GM12873 (cell line): Measurements from ENCODE around the gene LMX1B.

Source experiments
- TF ChIP-seq, protein P1 (sequence below): IDR thresholded peaks from 2 replicates; pipeline ENCODE4 v1.5.1; 2012; ENCODE audit warnings: low read depth, mild to moderate bottlenecking, moderate library complexity, low read length, control low read depth; ENCODE audit not compliant: insufficient read depth; ENCODE audit errors: missing control alignments

LMX1B gene

DNA sequence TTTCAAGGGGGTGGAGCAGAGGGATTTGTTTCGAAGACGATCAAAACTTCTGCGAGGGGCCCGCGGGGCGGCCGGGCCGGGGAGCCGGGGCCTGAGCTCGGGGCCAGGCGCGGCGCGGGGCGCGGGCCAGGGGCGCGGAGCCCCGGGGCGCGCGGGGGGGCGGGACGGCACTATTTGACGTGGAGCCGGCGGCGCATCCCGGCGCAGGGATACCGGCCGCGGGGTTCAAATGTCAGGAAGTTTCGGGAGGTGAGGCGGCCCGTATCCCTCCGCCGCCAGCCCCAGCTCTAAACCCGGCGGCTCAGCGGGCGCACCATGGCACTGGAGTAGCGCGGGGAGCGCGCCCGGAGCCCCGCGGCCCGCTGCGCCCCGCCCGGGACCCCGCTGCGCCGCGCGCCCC lies at the start of gene LMX1B:
Gene LMX1B, plus strand, starts transcription at position 278 of the 400 bp plus-strand sequence. CDS start 522 bp downstream, outside the sequence.
- TF ChIP-seq, protein P1, sequence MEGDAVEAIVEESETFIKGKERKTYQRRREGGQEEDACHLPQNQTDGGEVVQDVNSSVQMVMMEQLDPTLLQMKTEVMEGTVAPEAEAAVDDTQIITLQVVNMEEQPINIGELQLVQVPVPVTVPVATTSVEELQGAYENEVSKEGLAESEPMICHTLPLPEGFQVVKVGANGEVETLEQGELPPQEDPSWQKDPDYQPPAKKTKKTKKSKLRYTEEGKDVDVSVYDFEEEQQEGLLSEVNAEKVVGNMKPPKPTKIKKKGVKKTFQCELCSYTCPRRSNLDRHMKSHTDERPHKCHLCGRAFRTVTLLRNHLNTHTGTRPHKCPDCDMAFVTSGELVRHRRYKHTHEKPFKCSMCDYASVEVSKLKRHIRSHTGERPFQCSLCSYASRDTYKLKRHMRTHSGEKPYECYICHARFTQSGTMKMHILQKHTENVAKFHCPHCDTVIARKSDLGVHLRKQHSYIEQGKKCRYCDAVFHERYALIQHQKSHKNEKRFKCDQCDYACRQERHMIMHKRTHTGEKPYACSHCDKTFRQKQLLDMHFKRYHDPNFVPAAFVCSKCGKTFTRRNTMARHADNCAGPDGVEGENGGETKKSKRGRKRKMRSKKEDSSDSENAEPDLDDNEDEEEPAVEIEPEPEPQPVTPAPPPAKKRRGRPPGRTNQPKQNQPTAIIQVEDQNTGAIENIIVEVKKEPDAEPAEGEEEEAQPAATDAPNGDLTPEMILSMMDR, result no peak

DNA sequence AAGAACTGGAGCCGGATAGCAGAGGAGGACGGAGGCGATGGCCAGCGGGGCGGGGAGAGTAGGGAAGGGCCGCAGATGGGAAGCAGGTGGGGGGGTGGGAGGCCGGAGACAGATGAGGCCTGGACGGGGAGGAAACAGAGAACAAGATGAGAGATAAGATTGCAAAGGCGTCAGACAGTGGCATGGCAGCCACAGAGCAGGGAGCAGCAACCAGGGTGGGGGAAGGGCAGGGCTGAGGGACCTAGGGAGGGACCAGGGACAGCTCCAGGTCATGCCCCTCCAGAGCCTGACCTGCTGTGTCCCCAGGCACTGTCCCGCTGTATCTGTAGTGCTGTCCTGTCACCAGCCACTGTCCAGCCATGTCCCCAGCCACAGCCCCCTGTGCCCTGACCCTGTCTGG lies 49.6 kb upstream of the LMX1B start:
- TF ChIP-seq, protein P1, result no peak

DNA sequence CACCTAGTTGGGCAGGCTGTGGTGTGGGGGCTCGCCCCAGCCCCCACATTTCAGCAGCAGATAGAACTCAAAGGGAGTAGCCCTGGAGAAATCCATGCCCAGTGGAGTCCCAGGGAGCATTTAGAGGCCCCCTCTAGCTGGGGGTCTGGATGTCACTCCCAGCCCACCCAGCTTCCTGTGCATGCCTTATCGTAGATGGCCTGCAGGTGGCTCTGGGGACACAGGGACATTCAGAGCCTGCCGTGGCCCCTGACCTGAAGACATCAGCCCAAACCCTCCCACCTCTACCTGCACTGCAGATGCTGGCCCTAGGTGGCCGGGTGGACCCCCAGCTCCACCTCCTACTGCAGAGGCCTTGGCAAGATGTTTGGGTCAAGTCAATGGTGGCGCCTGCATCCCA lies 49.0 kb upstream of the LMX1B start:
- TF ChIP-seq, protein P1, result peak; percentile 39

DNA sequence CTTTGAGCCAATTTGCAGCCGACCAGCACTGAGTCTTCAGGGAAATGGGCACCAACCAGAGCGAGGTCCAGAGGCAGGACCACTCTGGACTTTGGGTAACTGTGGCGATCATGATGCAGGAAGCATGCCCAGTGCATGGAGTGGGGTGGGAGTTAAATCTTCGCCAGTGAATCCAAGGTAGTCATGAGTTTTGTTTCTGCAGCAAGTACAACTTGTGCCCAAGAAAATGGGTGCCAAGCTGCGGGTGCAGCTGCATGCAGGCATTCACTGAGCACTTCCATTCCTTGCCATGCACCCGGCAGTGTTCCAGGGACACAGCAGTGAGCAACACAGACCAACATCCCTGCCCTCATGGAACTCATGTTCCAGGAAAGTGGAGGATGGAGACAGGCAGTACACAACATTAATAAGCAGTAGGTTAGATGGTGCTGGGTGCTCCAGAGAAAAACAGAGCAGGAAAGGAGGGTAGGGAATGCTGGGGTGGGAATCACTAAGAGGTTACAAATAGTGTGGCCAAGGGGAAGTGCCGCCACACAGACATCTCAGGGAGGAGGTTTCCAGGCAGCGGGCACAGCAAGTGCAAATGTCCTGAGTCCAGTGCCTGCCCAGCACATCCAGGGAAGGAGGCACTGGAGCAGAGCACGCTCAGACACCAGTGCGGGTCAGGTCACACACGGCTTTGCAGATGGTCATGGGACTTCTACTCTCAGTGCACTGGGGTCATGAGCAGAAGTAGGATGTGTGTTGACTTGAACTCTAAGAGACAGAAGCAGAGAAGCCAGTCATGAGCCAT lies 48.2 kb upstream of the LMX1B start:
- TF ChIP-seq, protein P1, result no peak

DNA sequence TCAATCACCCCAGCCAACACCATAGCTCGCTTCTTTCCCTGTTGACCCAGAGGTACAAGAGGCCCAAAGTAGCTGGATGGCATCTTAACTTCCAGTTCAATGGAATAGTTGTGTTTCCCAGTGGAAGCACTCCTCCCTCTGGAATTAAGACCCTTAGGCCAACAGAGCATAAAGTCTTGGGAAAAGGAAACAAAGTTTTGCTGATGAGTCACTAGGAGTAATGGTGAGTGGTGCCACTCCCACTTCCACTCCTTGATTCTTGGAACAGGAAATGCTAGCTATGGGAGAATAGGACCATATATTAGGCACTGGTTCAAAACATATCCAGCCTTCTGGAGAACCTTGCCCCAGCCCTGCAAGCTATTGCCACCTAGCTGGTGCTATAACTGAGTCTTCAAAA lies 44.7 kb upstream of the LMX1B start:
- TF ChIP-seq, protein P1, result no peak

DNA sequence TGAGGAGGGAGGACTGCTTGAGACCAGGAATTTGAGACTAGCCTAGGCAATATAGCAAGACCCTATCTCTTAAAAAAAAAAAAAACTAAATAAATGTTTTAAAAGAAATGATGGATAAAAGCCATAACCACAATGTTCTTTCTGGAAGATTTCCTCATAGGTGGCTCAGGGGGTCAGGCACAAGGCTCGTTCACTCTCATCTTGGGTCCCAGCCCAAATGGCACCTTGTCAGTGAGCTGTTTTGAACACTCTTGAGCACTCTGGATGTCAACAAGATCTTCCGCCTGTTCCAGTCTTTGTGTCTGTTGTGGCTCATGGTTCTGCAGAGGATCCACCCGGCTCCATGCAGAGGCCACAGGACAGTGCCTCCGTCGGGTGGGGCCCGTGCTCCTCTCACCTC lies 35.7 kb upstream of the LMX1B start:
- TF ChIP-seq, protein P1, result no peak

DNA sequence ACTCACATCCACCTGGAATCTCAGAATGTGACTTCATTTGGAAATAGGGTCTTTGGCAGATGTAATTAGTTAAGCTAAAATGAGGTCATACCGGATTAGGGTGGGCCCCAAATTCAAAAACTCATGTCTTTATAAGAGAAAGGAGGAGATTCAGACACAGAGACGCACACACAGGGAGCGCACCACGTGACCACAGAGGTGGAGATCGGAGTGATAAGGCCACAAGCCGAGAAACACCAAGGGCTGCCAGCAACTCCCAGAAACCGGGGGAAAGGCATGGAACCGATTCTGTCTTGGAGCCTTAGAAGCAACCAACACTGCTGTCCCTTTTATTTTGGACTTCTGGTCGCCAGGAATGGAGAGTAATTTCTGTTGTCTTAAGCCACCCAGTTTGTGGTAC lies 31.8 kb upstream of the LMX1B start:
- TF ChIP-seq, protein P1, result no peak

DNA sequence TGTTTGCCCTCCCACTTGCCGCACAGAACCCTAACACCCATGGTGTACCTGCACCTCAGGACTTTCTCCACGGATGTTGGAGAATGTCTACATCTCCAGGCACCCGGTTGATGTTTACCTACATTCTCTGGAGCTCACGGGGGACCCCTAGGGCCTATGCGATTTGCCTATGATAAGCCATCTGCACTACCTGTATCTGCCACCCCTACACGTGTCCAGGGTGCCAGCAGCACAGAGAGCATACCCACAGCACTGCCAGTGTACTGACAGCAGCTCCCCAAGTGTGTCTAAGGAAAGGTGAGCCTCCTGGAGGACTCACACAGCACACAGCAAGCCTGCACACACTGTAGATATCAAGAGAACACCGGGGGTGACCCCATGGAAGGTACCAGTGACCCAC lies 31.3 kb upstream of the LMX1B start:
- TF ChIP-seq, protein P1, result no peak
